Umbilical cord (tissue), 2 donors: ENCODE results near the gene TMLHE. TPM values are rescaled to one million over a fixed set of nuclear protein-coding genes. Genes with fewer than 3 reads are reported as not detected.
"Not testable (repeated sequence)": the region's sequence is repeated elsewhere in the genome, so short reads cannot be mapped to it uniquely, and the experiment has no call there.

Experiments
- DNase-seq: peaks from one replicate; pipeline ENCODE4 v3.0.0-alpha.2; 2015; ENCODE audit warnings: low spot score
- total RNA-seq: library from RNA; depleted of rRNA; stranded (reverse); fragments of >200 nt; gene quantifications from one replicate; pipeline ENCODE4 v1.2.3, GENCODE V29; 2014; ENCODE audit warnings: low replicate concordance; ENCODE audit not compliant: insufficient read depth

The TMLHE gene
- total RNA-seq, 1 donor from 2014 or later = 10.4 TPM

DNA sequence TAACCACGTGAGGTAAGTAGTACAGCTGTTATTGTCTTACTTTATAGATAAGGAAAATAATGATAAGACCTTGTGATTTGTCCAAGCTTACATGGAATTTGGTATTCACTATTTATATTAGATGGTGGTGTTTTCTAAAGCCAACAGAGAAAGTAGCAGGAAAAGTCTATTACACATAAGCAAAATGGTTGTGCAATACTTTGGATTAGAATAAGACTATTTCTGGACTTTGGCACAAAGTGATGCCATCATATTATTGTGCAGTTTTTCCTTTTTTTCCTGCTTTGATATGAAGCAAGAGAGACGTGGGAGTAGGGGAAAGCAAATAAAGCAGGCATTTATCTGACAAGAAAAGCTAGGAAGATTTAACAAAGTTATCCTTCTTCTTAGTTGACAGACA lies 117.6 kb downstream of the TMLHE start:
- not testable (repeated sequence) for DNase-seq

DNA sequence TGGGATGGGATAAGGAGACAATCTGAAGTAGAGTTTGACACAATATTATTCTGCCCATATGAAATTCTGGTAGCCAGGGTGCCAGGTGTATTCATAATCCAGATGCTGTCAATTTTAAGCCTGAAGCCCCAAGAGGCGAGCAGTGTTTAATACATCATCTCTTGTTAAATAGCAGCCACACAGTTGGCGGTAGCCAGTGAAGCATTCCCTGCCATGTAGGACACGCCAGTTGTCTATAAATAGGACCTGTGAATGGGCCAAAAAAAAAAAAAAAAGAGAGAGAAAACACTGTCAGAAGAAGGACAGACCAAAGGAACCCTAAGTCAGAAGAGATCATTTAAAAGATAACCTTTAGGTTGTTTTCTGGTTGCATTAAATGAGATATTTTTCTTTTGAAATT lies 121.3 kb downstream of the TMLHE start:
- not testable (repeated sequence) for DNase-seq

DNA sequence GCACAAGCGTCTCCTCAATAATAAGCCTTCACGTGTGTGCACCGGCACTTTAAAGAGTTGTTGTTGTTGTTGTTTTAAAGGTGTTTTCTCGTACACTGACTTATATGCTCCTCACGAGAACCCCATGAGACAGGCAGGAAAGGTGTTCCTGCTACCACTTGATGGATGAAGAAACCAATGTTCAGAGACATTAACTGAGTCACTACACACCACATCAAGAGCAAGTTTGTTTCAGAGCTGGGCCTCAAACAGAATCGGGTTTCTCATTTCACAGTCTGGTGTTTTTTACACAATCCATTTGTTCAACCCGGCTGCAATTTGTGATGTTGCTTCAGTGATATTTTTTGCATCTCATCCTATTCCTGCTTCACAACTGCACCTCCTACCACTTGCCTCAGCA lies 135.6 kb downstream of the TMLHE start:
- DNase-seq = not testable (repeated sequence)

DNA sequence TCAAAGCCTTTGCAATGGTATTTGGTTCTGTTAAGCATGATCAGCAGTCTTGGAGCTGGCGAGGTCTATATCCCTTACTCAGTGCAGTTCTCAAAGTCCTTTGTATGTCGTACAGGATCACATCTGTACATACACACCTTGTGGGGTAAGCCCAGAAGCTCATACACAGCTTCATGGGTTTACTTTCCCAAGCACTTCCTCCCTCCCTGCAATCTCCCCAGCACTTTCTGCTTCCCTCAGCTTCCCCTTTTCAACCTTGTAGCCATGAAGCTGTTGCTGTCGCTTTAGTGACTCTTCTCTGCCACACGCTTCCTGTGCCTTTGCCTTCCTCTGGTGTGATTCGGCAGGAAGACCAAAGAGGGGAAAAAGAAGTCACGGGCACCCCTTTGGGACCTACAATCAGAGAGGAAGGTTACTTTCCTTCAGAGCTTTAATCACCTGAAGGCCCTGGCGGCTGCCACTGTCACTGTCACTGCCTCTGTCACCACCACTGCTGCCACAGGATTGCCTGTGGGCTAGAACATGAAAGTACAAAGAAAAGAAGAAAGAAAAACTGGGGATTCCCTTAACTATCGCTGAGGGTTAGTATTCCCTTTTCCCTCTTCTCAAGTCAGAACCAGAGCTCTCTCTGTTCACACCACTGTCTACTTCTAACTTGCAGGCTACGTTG lies 146.3 kb downstream of the TMLHE start:
- DNase-seq = not testable (repeated sequence)

DNA sequence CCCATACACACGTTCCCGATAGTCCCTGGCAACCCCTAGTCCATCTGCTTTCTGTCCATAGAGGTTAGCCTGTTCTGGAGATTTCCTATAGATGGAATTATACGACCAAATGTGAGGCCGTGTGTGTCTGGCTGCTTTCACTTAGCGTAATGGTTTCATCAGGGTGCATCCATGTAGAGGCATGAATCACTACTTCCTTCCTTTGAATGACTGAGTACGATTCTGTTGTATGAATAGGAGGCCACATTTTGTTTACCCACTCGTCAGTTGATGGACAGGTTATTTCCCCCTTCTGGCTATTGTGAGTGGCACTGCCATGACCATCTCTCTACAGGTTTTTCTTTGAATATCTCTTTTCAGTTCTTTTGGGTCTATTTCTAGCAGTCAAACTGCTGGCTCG lies 152.3 kb downstream of the TMLHE start:
- DNase-seq = not testable (repeated sequence)

DNA sequence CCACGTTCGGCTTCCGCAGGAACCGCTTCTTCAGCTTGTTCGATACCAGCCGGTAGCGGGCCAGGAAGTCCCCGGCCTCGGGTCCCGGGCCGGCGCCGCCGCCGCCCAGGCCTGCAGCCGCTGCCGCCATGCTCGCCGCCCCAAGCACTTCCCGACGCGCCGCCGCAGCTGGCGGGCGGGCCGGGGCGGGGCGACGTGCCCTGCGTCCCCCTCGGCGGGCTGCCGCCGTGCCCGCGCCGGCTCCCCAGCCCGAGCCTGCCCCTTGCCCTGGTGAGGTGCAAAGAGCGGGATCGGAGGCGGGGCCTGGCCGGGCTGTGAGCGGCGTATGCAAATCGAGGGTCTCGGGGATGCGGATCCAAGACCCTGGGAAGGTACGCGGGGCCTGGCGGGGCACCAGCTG lies 154.3 kb downstream of the TMLHE start, which contains the start of gene F8A3:
TSS of gene F8A3 (minus strand) at position 150 of the 400 bp plus-strand sequence. CDS start at position 130, 20 bp downstream.
- not testable (repeated sequence) for DNase-seq

DNA sequence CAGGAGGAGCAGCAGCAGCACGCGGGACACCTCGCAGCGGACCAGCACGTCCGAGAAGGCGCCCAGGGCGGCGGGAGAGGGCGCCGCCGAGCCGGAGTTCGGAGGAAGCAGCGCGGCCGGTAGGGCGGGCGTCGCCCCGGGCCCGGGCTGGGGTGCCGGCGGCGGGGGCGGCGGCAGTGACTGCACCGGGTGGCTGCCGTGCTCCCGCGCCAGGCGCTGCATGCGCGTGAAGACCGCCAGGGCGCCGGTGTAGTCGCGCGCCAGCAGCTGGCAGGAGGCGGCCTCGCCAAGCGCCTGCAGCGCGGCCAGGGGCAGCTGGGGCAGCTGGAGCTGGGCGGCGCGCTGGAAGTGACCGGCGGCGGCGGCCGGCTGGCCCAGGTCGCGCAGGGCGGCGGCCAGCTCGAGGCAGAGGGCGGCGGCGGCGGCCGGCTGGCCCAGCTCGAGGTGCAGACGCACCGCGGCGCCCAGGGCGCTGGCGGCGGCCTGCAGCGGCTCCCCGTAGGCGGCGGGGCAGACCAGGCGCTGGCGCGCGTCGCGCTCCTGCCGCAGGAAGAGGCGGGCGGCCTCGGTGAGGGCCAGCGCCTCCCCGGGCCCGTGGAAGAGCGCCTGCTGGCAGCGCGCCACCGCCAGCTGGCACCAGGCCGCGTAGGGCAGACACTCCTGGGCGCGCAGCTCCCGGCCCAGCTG lies 154.8 kb downstream of the TMLHE start:
- not testable (repeated sequence) for DNase-seq

DNA sequence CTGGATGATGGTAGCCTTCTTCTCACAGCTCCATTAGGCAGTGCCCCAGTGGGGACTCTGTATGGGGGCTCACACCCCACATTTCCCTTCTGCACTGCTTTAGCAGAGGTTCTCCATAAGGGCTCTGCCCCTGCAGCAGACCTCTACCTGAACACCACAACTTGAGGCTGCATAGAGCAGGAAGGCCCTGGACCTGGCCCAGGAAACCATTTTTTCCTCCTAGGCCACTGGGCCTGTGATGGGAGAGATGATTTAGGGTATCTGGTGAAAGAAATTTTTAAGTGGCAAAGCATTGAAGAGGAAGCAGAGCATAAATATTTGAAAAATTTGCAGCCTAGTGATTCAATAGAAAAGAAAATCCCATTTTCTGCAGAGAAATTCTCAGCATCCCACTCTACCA lies 171.7 kb downstream of the TMLHE start:
- DNase-seq = no peak

Other genes starting within 250 kb of the TMLHE start
- gene F8A2, start 230.9 kb downstream of the TMLHE start, total RNA-seq = 0.72 TPM
- gene F8A3, start 154.3 kb downstream of the TMLHE start, total RNA-seq = not detected
- 5.8 TPM for gene SPRY3, start 366 bp downstream of the TMLHE start, total RNA-seq